ENCODE data around the gene ADAM15.

GRCh38 chr1:155110826-155111225 is 59.7 kb downstream of the ADAM15 start:
- no peak for TF ChIP-seq EP300 (IDR thresholded peaks at IDR 0.05)
- TF ChIP-seq CTCF (IDR thresholded peaks at IDR 0.05), result no peak

Data from gastroesophageal sphincter (tissue), 3 donors.